ENCODE measurements around the gene STRADA.
A peak's percentile ranks its signal among the peaks of the same experiment; 100 is the strongest.

Gene STRADA

GRCh38 chr17:63741408-63742173, at the start of gene STRADA:
Gene STRADA (minus strand): TSS chr17:63741799. CDS start chr17:63728369, 13,430 bp downstream.
- peak within 1 kb of the TSS; percentile 96 for H3K4me3 Mint-ChIP-seq
- no peaks in the 10 kb centered on the region for H3K9me3 Mint-ChIP-seq
- ATAC-seq (peak; percentile 92), DNase-seq (peak; percentile 100)
- peaks cover 33% of the 10 kb centered on the region for H3K4me1 Mint-ChIP-seq
- peaks cover 13% of the 10 kb centered on the region for H3K36me3 Mint-ChIP-seq (ENCODE audit: low read depth)
- peak within 1 kb of the TSS; percentile 96 for H3K27ac Mint-ChIP-seq
- no peaks in the 10 kb centered on the region for H3K27me3 Mint-ChIP-seq

GRCh38 chr17:63790057-63790456, 48.5 kb upstream of the STRADA start:
- H3K36me3 Mint-ChIP-seq (ENCODE audit: low read depth) = peaks cover 35% of the 10 kb centered on the region

GRCh38 chr17:63786971-63787711, 45.5 kb upstream of the STRADA start:
- Mint-ChIP-seq H3K27ac (no peak overlapping the region), H3K36me3 (ENCODE audit: low read depth) (peaks cover 22% of the 10 kb centered on the region), H3K4me1 (peaks cover 19% of the 10 kb centered on the region), H3K27me3 (no peaks in the 10 kb centered on the region), H3K4me3 (no peak overlapping the region), H3K9me3 (no peaks in the 10 kb centered on the region)
- DNase-seq = no peak
- ATAC-seq = no peak

More at GRCh38 chr17:63790057-63790456, 48.5 kb upstream of the STRADA start:
- DNase-seq (no peak), ATAC-seq (no peak)
- no peak overlapping the region for H3K27ac Mint-ChIP-seq
- no peaks in the 10 kb centered on the region for H3K9me3 Mint-ChIP-seq
- H3K4me1 Mint-ChIP-seq = no peaks in the 10 kb centered on the region
- no peaks in the 10 kb centered on the region for H3K27me3 Mint-ChIP-seq
- no peak overlapping the region for H3K4me3 Mint-ChIP-seq

- H3K36me3 Mint-ChIP-seq (ENCODE audit: low read depth) = peaks cover 19% of the 10 kb centered on the region
- no peak overlapping the region for H3K4me3 Mint-ChIP-seq
- H3K4me1 Mint-ChIP-seq = peaks cover 21% of the 10 kb centered on the region
- H3K9me3 Mint-ChIP-seq = no peaks in the 10 kb centered on the region
- DNase-seq = no peak
- H3K27ac Mint-ChIP-seq = no peak overlapping the region
- ATAC-seq = no peak
- no peaks in the 10 kb centered on the region for H3K27me3 Mint-ChIP-seq
Measured at GRCh38 chr17:63786117-63786516, 44.5 kb upstream of the STRADA start.

- H3K36me3 Mint-ChIP-seq (ENCODE audit: low read depth) = peaks cover 22% of the 10 kb centered on the region
- H3K27me3 Mint-ChIP-seq = no peaks in the 10 kb centered on the region
- no peak for DNase-seq
- no peak overlapping the region for H3K4me3 Mint-ChIP-seq
- H3K9me3 Mint-ChIP-seq = no peaks in the 10 kb centered on the region
- no peak overlapping the region for H3K27ac Mint-ChIP-seq
- no peak for ATAC-seq
- H3K4me1 Mint-ChIP-seq = peaks cover 26% of the 10 kb centered on the region
Measured at GRCh38 chr17:63785556-63785955, 44.0 kb upstream of the STRADA start.

GRCh38 chr17:63783522-63783921, 41.9 kb upstream of the STRADA start:
- no peak overlapping the region for H3K4me3 Mint-ChIP-seq
- H3K27me3 Mint-ChIP-seq = no peaks in the 10 kb centered on the region
- H3K4me1 Mint-ChIP-seq = peaks cover 44% of the 10 kb centered on the region
- H3K36me3 Mint-ChIP-seq (ENCODE audit: low read depth) = peaks cover 30% of the 10 kb centered on the region
- ATAC-seq = no peak
- no peak overlapping the region for H3K27ac Mint-ChIP-seq
- no peaks in the 10 kb centered on the region for H3K9me3 Mint-ChIP-seq
- DNase-seq = no peak

- Mint-ChIP-seq H3K27me3 (no peaks in the 10 kb centered on the region), H3K4me1 (peaks cover 65% of the 10 kb centered on the region), H3K36me3 (ENCODE audit: low read depth) (peaks cover 42% of the 10 kb centered on the region), H3K27ac (peak overlapping the region; percentile 4), H3K4me3 (no peak overlapping the region), H3K9me3 (no peaks in the 10 kb centered on the region)
- no peak for ATAC-seq
- no peak for DNase-seq
Measured at GRCh38 chr17:63780928-63781327, 39.3 kb upstream of the STRADA start.

- peak overlapping the region; percentile 4 for H3K27ac Mint-ChIP-seq
Measured at GRCh38 chr17:63780507-63780906, 38.9 kb upstream of the STRADA start.

GRCh38 chr17:63775420-63775819, 33.8 kb upstream of the STRADA start:
- H3K27me3 Mint-ChIP-seq = peaks cover 5% of the 10 kb centered on the region
- DNase-seq (no peak), ATAC-seq (no peak)
- H3K27ac Mint-ChIP-seq = no peak overlapping the region
- H3K36me3 Mint-ChIP-seq (ENCODE audit: low read depth) = peaks cover 56% of the 10 kb centered on the region
- peak overlapping the region; percentile 98 for H3K4me3 Mint-ChIP-seq
- peaks cover 66% of the 10 kb centered on the region for H3K4me1 Mint-ChIP-seq
- no peaks in the 10 kb centered on the region for H3K9me3 Mint-ChIP-seq

More at GRCh38 chr17:63780507-63780906, 38.9 kb upstream of the STRADA start:
- peaks cover 42% of the 10 kb centered on the region for H3K36me3 Mint-ChIP-seq (ENCODE audit: low read depth)
- no peaks in the 10 kb centered on the region for H3K27me3 Mint-ChIP-seq
- H3K4me3 Mint-ChIP-seq = no peak overlapping the region
- H3K9me3 Mint-ChIP-seq = no peaks in the 10 kb centered on the region
- ATAC-seq (no peak), DNase-seq (no peak)
- peaks cover 68% of the 10 kb centered on the region for H3K4me1 Mint-ChIP-seq

- peak overlapping the region; percentile 100 for H3K27ac Mint-ChIP-seq
- H3K27me3 Mint-ChIP-seq = peaks cover 5% of the 10 kb centered on the region
- no peak for DNase-seq
- peaks cover 65% of the 10 kb centered on the region for H3K4me1 Mint-ChIP-seq
- H3K9me3 Mint-ChIP-seq = no peaks in the 10 kb centered on the region
- H3K36me3 Mint-ChIP-seq (ENCODE audit: low read depth) = peaks cover 55% of the 10 kb centered on the region
- no peak for ATAC-seq
- peak overlapping the region; percentile 98 for H3K4me3 Mint-ChIP-seq
Measured at GRCh38 chr17:63774969-63775265, 33.3 kb upstream of the STRADA start.

GRCh38 chr17:63774141-63774968, 32.8 kb upstream of the STRADA start, which contains the start of gene DDX42:
Gene DDX42 (plus strand): TSS chr17:63774170. CDS start chr17:63787050, 12,880 bp downstream.
- peaks cover 5% of the 10 kb centered on the region for H3K27me3 Mint-ChIP-seq
- H3K27ac Mint-ChIP-seq = peak within 1 kb of the TSS; percentile 100
- H3K9me3 Mint-ChIP-seq = no peaks in the 10 kb centered on the region
- peak; percentile 93 for DNase-seq
- peak within 1 kb of the TSS; percentile 98 for H3K4me3 Mint-ChIP-seq
- ATAC-seq = peak; percentile 7
- peaks cover 53% of the 10 kb centered on the region for H3K36me3 Mint-ChIP-seq (ENCODE audit: low read depth)
- H3K4me1 Mint-ChIP-seq = peaks cover 62% of the 10 kb centered on the region

GRCh38 chr17:63773272-63774140, 31.9 kb upstream of the STRADA start, which contains the start of gene CCDC47:
Gene CCDC47 (minus strand): TSS chr17:63773597. CDS start chr17:63766175, 7,422 bp downstream.
- Mint-ChIP-seq H3K9me3 (no peaks in the 10 kb centered on the region), H3K4me1 (peaks cover 60% of the 10 kb centered on the region), H3K27me3 (peaks cover 5% of the 10 kb centered on the region), H3K27ac (peak within 1 kb of the TSS; percentile 100), H3K4me3 (peak within 1 kb of the TSS; percentile 98), H3K36me3 (ENCODE audit: low read depth) (peaks cover 53% of the 10 kb centered on the region)
- DNase-seq (peak; percentile 97), ATAC-seq (peak; percentile 92)

GRCh38 chr17:63772801-63773271, 31.2 kb upstream of the STRADA start:
- no peak for ATAC-seq
- peaks cover 51% of the 10 kb centered on the region for H3K36me3 Mint-ChIP-seq (ENCODE audit: low read depth)

More at GRCh38 chr17:63772801-63773271, 31.2 kb upstream of the STRADA start:
- Mint-ChIP-seq H3K4me3 (peak overlapping the region; percentile 98), H3K27me3 (peaks cover 5% of the 10 kb centered on the region), H3K27ac (peak overlapping the region; percentile 100), H3K9me3 (no peaks in the 10 kb centered on the region), H3K4me1 (peaks cover 57% of the 10 kb centered on the region)
- no peak for DNase-seq

All from activated naive CD8-positive, alpha-beta T cell treated with anti-CD3 and anti-CD28 coated beads, Interleukin-2, amount 50 U/mL, for 24 hours (primary cell).